AG09309 (cell line): ENCODE measurements around the gene MTA3.

Experiments used
- DNase-seq: peaks from one replicate; pipeline ENCODE4 v3.0.0-alpha.2; 2010; ENCODE audit warnings: low read depth
- H3K4me3 ChIP-seq: 2 replicates; pipeline ENCODE4 v1.5.1; 2011; ENCODE audit warnings: mild to moderate bottlenecking, low read depth, low read length, moderate library complexity; ENCODE audit not compliant: control insufficient read depth
- TF ChIP-seq, protein P1 (sequence below): IDR thresholded peaks from 2 replicates; pipeline ENCODE4 v1.5.1; 2011; ENCODE audit warnings: mild to moderate bottlenecking, low read depth, low read length, inconsistent platforms; ENCODE audit not compliant: insufficient read depth, control insufficient read depth; ENCODE audit errors: missing control alignments

The MTA3 gene

DNA sequence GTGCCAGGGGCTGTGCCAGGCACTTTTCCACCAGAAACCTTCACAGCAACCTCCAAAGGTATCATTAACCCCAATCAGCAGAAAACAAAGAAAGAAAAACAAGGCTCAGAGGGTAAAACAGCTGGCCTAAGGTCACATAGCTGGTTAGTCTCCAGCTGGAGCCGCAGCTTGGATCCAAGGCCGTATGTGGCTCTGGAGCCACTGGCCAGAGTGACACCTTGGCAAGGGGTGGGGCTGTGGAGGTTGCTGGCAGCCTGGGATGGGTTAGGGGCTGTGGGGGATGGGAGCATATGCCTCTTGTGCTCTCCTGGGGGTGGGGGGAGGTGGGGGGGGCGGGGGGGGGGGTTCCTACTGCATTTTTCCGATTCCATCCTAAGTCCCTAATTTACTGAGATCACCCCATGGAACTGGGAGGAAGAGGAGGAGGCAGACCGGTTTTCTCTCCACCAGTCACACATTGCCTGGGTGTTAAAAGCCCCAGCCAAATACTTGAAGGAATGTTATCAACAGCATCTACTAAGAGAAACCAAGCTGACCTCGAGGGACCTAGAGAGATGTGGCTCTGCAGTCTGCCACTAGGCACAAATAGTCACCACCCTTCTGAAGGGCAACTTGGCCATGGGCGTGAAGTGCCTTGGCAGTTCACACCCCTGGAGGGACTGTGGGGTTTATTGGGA, 215.9 kb downstream of the MTA3 start:
- no peak overlapping the region for H3K4me3 ChIP-seq
- TF ChIP-seq, protein P1, sequence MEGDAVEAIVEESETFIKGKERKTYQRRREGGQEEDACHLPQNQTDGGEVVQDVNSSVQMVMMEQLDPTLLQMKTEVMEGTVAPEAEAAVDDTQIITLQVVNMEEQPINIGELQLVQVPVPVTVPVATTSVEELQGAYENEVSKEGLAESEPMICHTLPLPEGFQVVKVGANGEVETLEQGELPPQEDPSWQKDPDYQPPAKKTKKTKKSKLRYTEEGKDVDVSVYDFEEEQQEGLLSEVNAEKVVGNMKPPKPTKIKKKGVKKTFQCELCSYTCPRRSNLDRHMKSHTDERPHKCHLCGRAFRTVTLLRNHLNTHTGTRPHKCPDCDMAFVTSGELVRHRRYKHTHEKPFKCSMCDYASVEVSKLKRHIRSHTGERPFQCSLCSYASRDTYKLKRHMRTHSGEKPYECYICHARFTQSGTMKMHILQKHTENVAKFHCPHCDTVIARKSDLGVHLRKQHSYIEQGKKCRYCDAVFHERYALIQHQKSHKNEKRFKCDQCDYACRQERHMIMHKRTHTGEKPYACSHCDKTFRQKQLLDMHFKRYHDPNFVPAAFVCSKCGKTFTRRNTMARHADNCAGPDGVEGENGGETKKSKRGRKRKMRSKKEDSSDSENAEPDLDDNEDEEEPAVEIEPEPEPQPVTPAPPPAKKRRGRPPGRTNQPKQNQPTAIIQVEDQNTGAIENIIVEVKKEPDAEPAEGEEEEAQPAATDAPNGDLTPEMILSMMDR, result no peak
- no peak for DNase-seq

GRCh38 chr2:42786561-42787345, 218.3 kb downstream of the MTA3 start:
- H3K4me3 ChIP-seq, result no peak overlapping the region
- DNase-seq, result no peak
- TF ChIP-seq, protein P1, result no peak

GRCh38 chr2:42787424-42787787, 219.0 kb downstream of the MTA3 start:
- TF ChIP-seq, protein P1, result no peak
- no peak overlapping the region for H3K4me3 ChIP-seq
- DNase-seq, result no peak

DNA sequence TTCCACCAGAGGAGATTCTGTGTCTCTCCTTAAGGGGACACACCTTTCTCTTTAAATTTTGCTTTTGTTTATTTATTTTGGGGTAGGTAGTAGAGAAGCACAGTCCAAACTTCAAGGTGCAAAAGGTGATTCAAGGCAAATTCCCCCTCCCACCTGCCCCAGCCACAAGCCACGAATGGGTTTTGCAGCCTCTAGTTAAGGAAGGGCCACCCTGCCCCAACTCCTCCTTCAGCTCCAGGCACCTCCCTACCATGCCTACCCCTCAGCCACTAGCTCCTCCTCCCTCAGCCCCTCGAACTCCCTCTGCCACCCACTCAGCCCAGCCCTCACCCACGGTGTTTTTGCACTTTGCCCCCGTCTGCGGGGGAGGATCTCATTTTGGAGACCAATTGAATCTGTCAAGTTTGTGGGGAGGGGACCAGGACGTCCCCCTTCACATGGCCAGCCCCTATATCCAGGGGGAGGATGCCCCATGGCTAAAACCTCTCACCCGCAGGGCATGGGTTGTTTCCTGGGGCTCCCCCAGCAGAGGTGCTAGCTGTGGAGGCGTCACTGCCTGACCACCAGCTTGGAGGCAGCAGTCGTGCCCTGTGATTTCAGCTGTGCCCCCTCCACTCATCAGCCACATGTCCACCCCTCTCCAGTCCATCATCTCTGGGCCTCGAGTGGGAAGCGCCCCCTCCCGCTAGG, 219.5 kb downstream of the MTA3 start:
- DNase-seq, result no peak
- TF ChIP-seq, protein P1, result no peak
- H3K4me3 ChIP-seq, result no peak overlapping the region

- TF ChIP-seq, protein P1, result no peak
- no peak for DNase-seq
- H3K4me3 ChIP-seq, result no peak overlapping the region
Measured at GRCh38 chr2:42788478-42788793, 220.0 kb downstream of the MTA3 start.

- no peak for DNase-seq
- H3K4me3 ChIP-seq, result no peak overlapping the region
- TF ChIP-seq, protein P1, result no peak
Measured at GRCh38 chr2:42788882-42789281, 220.4 kb downstream of the MTA3 start.
